ENCODE results near the gene ACTR6.

- TF ChIP-seq CTCF (conservative IDR thresholded peaks at IDR 0.05; ENCODE audit: low read depth, low read length) (peak; percentile 65), USF2 (IDR thresholded peaks at IDR 0.05; ENCODE audit: low read depth, low read length) (no peak), CEBPB (IDR thresholded peaks at IDR 0.05; ENCODE audit: low read depth, low read length) (no peak), POLR2A (IDR thresholded peaks at IDR 0.05; ENCODE audit: low read depth, low read length) (no peak), MXI1 (IDR thresholded peaks at IDR 0.05; ENCODE audit: borderline replicate concordance, low read depth, low read length) (no peak), NFE2L2 (IDR thresholded peaks at IDR 0.05; ENCODE audit: low read depth, low read length) (no peak), FOS (IDR thresholded peaks at IDR 0.05; ENCODE audit: low read depth, low read length) (no peak), RAD21 (IDR thresholded peaks at IDR 0.05; ENCODE audit: low read length) (peak; percentile 55), RFX5 (IDR thresholded peaks at IDR 0.05; ENCODE audit: low read depth, low read length) (no peak), RCOR1 (IDR thresholded peaks at IDR 0.05; ENCODE audit: insufficient replicate concordance, low read length) (no peak), CHD1 (IDR thresholded peaks at IDR 0.05; ENCODE audit: low read depth, low read length) (no peak), MAFK (IDR thresholded peaks at IDR 0.05; ENCODE audit: low read depth, low read length) (no peak), ELK1 (IDR thresholded peaks at IDR 0.05; ENCODE audit: borderline replicate concordance, low read depth, low read length) (no peak), SMC3 (IDR thresholded peaks at IDR 0.05; ENCODE audit: low read depth, low read length) (peak; percentile 30)
Observed at GRCh38 chr12:100154474-100155247, 46.0 kb upstream of the ACTR6 start.

Measured in IMR-90 (cell line).